HG02623 (cell line): ENCODE data around the gene PPP1R10.
"Not testable (repeated sequence)": the region's sequence is repeated elsewhere in the genome, so short reads cannot be mapped to it uniquely, and the experiment has no call there.

Experiments used
- ATAC-seq: cut with Tn5 transposase; IDR thresholded peaks from one replicate; pipeline ENCODE4 v1.9.1; 2021; ENCODE audit warnings: moderate library complexity; ENCODE audit not compliant: unreplicated experiment

PPP1R10 gene

GRCh38 chr6:30599625-30600324 lies 17.3 kb downstream of the PPP1R10 start:
- ATAC-seq = no peak

DNA sequence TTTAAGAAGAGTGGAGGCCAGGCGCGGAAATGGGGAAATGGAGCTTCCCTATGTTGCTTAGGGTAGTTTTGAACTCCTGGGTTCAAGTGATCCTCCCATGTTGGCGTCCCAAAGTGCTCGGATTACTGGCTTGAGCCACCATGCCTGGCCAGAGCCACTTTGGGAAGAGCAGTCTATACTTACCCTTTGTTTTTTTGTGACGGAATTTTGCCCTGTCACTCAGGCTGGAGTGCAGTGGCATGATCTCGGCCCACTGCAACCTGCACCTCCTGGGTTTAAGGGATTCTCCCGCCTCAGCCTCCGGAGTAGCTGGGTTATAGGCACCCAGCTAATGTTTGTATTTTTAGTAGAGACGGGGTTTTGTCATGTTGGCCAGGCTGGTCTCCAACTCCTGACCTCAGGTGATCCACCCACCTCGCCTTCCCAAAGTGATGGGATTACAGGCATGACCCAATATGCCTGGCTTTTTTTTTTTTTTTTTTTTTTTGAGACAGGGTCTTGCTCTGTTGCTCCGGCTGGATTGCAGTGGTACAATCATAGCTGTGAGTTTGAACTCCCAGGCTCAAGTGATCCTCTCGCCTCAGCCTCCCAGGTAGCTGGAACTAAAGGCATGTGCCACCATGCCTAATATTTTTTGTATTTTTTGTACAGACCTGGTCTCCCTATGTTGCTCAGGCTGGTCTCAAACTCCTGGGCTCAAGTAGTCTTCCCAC lies 18.0 kb downstream of the PPP1R10 start:
- ATAC-seq = no peak

DNA sequence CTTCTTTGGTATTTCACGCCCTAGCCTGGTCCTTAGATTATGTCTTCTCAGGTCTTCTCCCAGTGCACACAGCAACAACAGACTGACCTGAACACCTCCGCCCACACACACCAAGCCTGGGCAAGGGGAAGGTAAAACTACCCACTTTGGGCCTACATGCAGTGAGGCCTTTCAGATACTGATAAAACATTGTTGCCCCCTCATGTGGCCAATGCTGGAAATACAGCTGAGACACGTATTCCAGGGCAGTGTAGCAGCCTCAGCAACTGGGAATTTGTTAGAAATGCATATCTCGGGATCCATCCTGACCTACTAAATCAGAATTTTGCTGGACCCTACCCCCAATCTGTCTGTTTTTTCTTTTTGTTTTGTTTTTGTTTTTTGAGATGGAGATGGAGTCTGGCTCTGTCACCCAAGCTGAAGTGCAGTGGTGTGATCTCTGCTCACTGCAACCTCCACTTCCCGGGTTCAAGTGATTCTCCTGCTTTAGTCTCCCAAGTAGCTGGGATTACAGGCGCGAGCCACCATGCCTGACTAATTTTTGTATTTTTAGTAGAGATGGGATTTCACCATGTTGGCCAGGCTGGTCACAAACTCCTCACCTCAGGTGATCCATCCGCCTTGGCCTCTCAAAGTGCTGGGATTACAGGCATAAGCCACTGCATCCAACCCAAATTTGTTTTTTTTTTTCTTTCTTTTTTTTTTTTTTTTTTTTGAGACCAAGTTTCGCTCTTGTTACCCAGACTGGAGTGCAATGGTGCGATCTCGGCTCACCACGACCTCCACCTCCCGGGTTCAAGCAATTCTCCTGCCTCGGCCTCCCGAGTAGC lies 19.5 kb downstream of the PPP1R10 start:
- ATAC-seq = not testable (repeated sequence)

DNA sequence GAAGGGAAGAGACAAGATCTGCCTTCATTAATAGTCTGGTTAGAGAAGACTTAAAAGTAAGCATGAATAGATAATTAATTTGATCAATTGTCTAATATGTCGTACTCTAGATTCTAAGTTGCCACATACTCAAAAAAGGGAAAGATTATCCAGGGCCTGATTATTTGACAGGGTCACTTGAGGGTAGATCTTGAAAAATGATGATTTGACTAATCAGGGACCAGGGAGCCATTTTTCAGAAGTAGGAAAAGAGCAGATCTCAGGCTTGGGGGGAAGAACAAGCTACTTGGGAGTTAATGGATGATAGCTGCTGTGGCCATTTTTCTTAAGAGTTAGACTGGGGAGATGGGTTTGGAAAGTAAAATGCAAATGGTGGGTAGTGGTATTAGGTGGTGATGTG lies 24.8 kb downstream of the PPP1R10 start:
- ATAC-seq = no peak

DNA sequence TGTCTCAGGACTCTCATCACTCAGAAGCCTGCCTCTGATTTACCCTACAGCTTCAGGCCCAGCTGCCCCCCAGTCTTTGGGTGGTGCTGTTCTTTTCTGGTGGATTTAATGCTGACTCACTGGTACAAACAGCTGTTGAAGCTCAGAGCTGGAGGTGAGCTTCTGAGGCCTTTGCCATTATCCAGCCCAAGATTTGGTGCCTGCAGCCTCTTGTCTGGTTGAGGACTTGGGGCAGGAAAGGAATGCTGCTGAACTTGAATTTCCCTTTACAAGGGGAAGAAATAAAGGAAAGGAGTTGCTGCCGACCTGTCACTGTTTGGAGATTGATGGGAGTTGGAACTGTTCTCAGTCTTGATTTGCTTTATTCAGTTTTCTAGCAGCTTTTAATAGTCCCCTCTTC lies 26.0 kb downstream of the PPP1R10 start:
- ATAC-seq = no peak

- no peak for ATAC-seq
Measured at GRCh38 chr6:30590509-30590908, 26.5 kb downstream of the PPP1R10 start.

GRCh38 chr6:30589754-30590358 lies 27.2 kb downstream of the PPP1R10 start:
- ATAC-seq = no peak

DNA sequence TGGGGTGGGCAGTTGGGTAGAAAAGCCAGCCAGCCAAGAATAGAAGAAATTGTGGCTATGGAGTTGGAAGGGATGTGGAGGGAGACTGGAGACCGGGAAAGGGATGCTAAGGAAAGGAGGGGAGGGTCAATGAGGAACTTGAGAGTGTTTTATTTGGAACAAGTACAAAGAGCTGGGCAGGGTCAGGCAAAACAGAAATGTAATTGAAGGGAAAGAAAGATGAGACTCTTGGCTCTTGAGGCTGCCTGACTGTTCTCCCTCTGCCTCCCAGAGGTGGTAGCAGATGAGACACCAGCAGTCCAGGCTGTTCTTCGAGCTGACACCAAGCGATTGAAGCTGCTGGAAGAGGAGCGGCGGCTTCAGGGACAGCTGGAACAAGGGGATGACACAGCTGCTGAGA lies 33.1 kb downstream of the PPP1R10 start:
- ATAC-seq = no peak

GRCh38 chr6:30578051-30578450 lies 39.0 kb downstream of the PPP1R10 start:
- ATAC-seq = no peak

GRCh38 chr6:30573113-30573512 lies 43.9 kb downstream of the PPP1R10 start:
- ATAC-seq = no peak

GRCh38 chr6:30572148-30572547 lies 44.9 kb downstream of the PPP1R10 start:
- ATAC-seq = no peak

GRCh38 chr6:30571762-30572082 lies 45.3 kb downstream of the PPP1R10 start:
- no peak for ATAC-seq

- peak; percentile 90 for ATAC-seq
Measured at GRCh38 chr6:30571075-30571761, 45.8 kb downstream of the PPP1R10 start, which contains the start of gene ABCF1. Gene ABCF1 (plus strand): TSS chr6:30571442. CDS start chr6:30571488, 46 bp downstream.

DNA sequence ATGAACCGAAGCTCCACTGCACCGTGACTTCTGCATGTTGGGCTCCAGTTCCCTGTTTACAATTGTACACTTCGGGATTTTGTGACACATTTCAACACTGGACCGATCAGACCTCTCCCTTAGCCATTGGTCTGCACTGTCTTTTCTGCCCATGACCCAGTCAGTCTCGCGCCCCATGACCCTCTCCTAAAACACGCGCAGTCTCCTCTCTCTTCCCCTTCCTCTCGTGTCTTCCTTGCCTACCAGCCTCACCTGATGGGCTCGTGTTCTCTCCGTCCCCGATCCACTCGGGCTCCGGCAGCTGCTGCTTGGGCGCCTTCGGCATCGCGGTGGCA lies 46.3 kb downstream of the PPP1R10 start:
- peak; percentile 13 for ATAC-seq

- ATAC-seq = no peak
Measured at GRCh38 chr6:30570263-30570662, 46.8 kb downstream of the PPP1R10 start.

- no peak for ATAC-seq
Measured at GRCh38 chr6:30568245-30568644, 48.8 kb downstream of the PPP1R10 start.

GRCh38 chr6:30565772-30566171 lies 51.3 kb downstream of the PPP1R10 start:
- no peak for ATAC-seq

DNA sequence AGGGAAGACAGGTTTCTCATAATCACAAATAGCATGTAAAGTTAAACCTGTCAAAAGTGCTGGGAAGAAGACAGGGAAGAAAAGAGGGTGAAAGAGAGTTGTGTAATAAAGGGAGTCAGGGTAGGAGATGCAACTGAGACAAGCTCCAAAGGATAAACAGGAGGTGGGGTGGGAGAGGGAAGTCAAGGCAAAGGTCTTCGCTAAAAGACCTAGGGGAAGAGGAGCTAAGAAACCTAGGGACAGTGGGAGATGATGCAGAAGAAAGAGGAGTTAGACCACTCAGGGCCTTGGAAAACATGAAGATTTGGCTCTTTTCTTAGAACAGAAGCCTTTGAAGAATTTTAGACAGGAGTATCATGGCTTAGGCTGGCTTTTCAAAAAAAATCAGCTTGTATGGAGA lies 52.9 kb downstream of the PPP1R10 start:
- no peak for ATAC-seq

DNA sequence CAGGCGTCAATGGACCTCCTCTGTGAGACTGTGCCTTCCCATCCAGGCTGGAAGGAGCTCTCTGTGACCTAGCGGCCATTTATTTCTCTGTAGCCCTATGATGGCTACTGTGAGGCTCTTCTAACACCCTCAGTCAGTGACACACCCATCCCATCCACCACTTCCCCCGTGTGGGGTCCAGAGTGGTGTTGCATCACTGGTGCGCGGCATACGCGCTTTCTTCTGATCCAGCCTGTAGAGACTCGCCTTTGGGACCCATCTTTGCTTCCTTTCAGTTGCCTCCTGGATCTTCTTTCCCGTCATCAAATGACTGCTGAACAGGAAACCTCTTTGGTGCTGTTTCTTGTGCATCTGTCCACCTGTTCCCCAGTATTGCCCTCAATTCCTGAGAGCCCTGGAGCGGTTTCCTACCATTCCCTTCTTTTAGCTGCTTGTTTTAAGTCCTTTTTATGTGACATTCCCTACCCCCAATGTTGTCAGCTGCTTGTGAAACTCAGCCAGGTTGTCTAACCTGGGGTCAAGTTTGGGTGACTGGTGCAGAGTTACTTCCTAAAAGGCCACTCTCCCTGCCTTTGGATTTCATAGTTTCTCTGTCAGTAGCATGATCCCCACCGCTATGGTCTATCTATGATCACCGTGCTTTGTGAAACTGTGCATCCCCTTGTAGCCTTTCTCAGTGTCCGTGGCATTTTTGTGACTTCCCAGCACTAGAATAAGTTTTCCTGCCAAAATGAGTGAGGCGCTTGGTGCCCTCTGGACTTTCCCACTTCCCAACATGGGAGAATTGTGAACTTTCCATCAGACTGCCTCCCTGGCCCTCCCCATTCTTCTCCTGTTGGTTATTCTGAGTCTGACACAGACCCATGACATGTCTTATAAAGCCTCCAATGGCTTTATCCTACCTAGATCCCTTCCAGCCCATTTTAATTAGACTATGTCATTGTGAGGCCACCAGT lies 54.3 kb downstream of the PPP1R10 start:
- ATAC-seq = no peak

- ATAC-seq = no peak
Measured at GRCh38 chr6:30560930-30561329, 56.1 kb downstream of the PPP1R10 start.
